Endodermal cell (in vitro differentiated cells): ENCODE measurements around the gene ANKRD44. TPM values are rescaled to one million over a fixed set of nuclear protein-coding genes. Genes with fewer than 3 reads are reported as not detected.
"Not testable (repeated sequence)": the region's sequence is repeated elsewhere in the genome, so short reads cannot be mapped to it uniquely, and the experiment has no call there.

ENCODE experiments used
- DNase-seq: peaks from one replicate; pipeline ENCODE4 v3.0.0-alpha.2; 2017
- H3K27ac ChIP-seq: 2 replicates; pipeline ENCODE4 v1.5.1; 2013; ENCODE audit warnings: mild to moderate bottlenecking, low read depth, low read length, moderate library complexity
- H3K27me3 ChIP-seq: 2 replicates; pipeline ENCODE4 v1.6.1; 2013; ENCODE audit warnings: mild to moderate bottlenecking, low read length, moderate library complexity; ENCODE audit not compliant: insufficient read depth, control insufficient read depth, poor library complexity, severe bottlenecking
- H3K36me3 ChIP-seq: 2 replicates; pipeline ENCODE4 v1.7.0; 2013; ENCODE audit warnings: mild to moderate bottlenecking, low read length, moderate library complexity; ENCODE audit not compliant: control insufficient read depth, insufficient read depth
- H3K4me1 ChIP-seq: one replicate; pipeline ENCODE4 v1.7.0; 2013; ENCODE audit warnings: low read length; ENCODE audit not compliant: control insufficient read depth, insufficient read depth
- H3K4me3 ChIP-seq: 2 replicates; pipeline ENCODE4 v1.5.1; 2013; ENCODE audit warnings: mild to moderate bottlenecking, low read length, moderate library complexity
- H3K9ac ChIP-seq: 2 replicates; pipeline ENCODE4 v1.6.1; 2013; ENCODE audit warnings: mild to moderate bottlenecking, low read length, moderate library complexity; ENCODE audit not compliant: poor library complexity, severe bottlenecking; ENCODE audit errors: extremely low read depth
- H3K9me3 ChIP-seq: 2 replicates; pipeline ENCODE4 v1.6.1; 2013; ENCODE audit warnings: mild to moderate bottlenecking, low read length, moderate library complexity; ENCODE audit not compliant: control insufficient read depth
- H3K27ac Mint-ChIP-seq: 2 replicates; pipeline ENCODE4 v1.8.0; 2020; ENCODE audit warnings: mixed read lengths
- H3K27me3 Mint-ChIP-seq: 2 replicates; pipeline ENCODE4 v1.8.0; 2021; ENCODE audit warnings: mild to moderate bottlenecking, mixed read lengths; ENCODE audit not compliant: insufficient read depth
- H3K36me3 Mint-ChIP-seq: 2 replicates; pipeline ENCODE4 v1.8.0; 2020; ENCODE audit warnings: low read depth, mixed read lengths
- H3K4me1 Mint-ChIP-seq: 2 replicates; pipeline ENCODE4 v1.8.0; 2020; ENCODE audit warnings: mixed read lengths
- H3K4me3 Mint-ChIP-seq: 2 replicates; pipeline ENCODE4 v1.8.0; 2020; ENCODE audit warnings: mild to moderate bottlenecking, moderate library complexity, mixed read lengths
- H3K9me3 Mint-ChIP-seq: 2 replicates; pipeline ENCODE4 v1.8.0; 2020; ENCODE audit warnings: mild to moderate bottlenecking, mixed read lengths
- WGBS, 2 experiments: methylation state at CpG; one replicate each; pipeline versions ENCODE4 v1.1.5 to v1.1.7; 2013; ENCODE audit warnings: missing lambda C conversion rate in 2 of 2, mixed read lengths in 1 of 2; ENCODE audit not compliant: insufficient coverage in 1 of 2, insufficient read length in 1 of 2; 5-methylcytosine and 5-hydroxymethylcytosine counted together
- total RNA-seq, 2 donors: library from RNA; stranded (reverse); fragmentation: NEBNext Ultra II Directional in 1 of 2; extraction: Animal tissue kit (Norgen Biotek cat#: 25700) in 1 of 2; gene quantifications; 2 replicates in 1 of 2; 3 replicates in 1 of 2; pipeline ENCODE4 v1.2.1, GENCODE V29; 2021
- TF ChIP-seq, protein P1 (sequence below): fragments of 200-600 bp; sonication (generic); conservative IDR thresholded peaks from 2 replicates; pipeline ENCODE4 v1.5.0; 2021; ENCODE audit warnings: antibody characterized with exemption, mild to moderate bottlenecking

Gene ANKRD44
- total RNA-seq, 2 donors from 2014 or later = 6.2 to 10.6 TPM

DNA sequence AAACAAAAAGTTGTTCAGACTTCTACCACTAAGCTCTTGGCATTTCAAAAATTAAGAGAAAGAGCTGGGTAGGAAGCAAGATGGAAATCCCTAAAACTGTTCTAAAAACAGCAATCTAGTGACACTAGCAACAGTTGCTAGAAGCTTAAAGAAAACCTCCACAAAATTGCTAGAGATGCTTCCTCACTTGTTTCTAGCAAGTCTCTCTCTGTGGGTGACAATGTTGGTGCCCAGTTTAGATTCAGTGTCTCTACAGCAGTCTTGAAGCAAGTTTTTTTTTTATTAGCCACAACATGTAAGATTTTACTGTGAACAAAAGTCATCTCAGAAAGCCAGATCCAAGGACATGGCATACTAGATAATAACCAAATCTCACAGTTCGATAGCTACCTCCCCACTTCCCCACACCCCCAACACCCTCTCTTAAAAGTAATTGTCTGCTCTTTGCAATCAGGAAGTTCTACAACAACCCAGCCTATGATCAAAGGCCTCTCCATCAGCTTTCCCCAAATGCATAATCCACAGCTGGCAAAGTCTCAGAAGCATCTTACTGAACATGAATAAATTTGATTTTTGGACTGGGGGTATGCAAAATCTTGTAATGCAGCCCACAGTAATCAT lies 70.0 kb downstream of the ANKRD44 start:
- no peaks in the 10 kb centered on the region for H3K9me3 ChIP-seq
- no peak overlapping the region for H3K27ac Mint-ChIP-seq
- H3K9ac ChIP-seq = no peak overlapping the region
- no peak overlapping the region for H3K27ac ChIP-seq
- no peak overlapping the region for H3K4me3 Mint-ChIP-seq
- H3K4me1 Mint-ChIP-seq = no peaks in the 10 kb centered on the region
- H3K27me3 Mint-ChIP-seq = no peaks in the 10 kb centered on the region
- no peak for DNase-seq
- 88 to 100% methylated on average over 1 of the region's 1 CpG for WGBS, 2 experiments
- no peaks in the 10 kb centered on the region for H3K27me3 ChIP-seq
- no peaks in the 10 kb centered on the region for H3K9me3 Mint-ChIP-seq
- no peak overlapping the region for H3K4me3 ChIP-seq
- no peaks in the 10 kb centered on the region for H3K4me1 ChIP-seq
- TF ChIP-seq, protein P1, sequence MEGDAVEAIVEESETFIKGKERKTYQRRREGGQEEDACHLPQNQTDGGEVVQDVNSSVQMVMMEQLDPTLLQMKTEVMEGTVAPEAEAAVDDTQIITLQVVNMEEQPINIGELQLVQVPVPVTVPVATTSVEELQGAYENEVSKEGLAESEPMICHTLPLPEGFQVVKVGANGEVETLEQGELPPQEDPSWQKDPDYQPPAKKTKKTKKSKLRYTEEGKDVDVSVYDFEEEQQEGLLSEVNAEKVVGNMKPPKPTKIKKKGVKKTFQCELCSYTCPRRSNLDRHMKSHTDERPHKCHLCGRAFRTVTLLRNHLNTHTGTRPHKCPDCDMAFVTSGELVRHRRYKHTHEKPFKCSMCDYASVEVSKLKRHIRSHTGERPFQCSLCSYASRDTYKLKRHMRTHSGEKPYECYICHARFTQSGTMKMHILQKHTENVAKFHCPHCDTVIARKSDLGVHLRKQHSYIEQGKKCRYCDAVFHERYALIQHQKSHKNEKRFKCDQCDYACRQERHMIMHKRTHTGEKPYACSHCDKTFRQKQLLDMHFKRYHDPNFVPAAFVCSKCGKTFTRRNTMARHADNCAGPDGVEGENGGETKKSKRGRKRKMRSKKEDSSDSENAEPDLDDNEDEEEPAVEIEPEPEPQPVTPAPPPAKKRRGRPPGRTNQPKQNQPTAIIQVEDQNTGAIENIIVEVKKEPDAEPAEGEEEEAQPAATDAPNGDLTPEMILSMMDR = no peak
- H3K36me3 Mint-ChIP-seq = no peaks in the 10 kb centered on the region
- no peaks in the 10 kb centered on the region for H3K36me3 ChIP-seq

DNA sequence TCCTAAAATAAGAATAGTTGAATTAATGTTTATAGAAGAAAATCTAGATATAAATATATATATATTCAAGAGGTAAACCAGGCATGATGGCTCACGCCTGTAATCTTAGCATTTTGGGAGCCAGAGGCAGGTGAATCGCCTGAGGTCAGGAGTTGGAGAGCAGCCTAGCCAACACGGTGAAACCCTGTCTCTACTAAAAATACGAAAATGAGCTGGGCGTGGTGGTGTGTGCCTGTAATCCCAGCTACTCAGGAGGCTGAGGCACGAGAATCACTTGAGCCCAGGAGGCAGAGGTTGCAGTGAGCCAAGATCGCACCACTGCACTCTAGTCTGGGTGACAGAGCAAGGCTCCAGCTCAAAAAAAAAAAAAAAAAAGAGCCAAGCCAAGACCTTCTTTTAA lies 70.6 kb downstream of the ANKRD44 start:
- not testable (repeated sequence) for H3K27me3 ChIP-seq, H3K27me3 Mint-ChIP-seq, H3K27ac Mint-ChIP-seq, H3K36me3 Mint-ChIP-seq, H3K9me3 Mint-ChIP-seq, H3K9me3 ChIP-seq, DNase-seq, H3K27ac ChIP-seq, H3K9ac ChIP-seq, H3K4me1 Mint-ChIP-seq, H3K4me3 ChIP-seq, H3K36me3 ChIP-seq, H3K4me3 Mint-ChIP-seq, H3K4me1 ChIP-seq
- 95 to 98% methylated on average over 6 to 7 of the region's 7 CpGs for WGBS, 2 experiments

GRCh38 chr2:197239434-197239833 lies 71.1 kb downstream of the ANKRD44 start:
- H3K9me3 Mint-ChIP-seq = no peaks in the 10 kb centered on the region
- WGBS, 2 experiments = 100% methylated on average over 1 to 2 of the region's 2 CpGs
- no peak overlapping the region for H3K4me3 ChIP-seq

More at GRCh38 chr2:197239434-197239833, 71.1 kb downstream of the ANKRD44 start:
- peaks cover 2% of the 10 kb centered on the region for H3K4me1 ChIP-seq
- H3K36me3 ChIP-seq = no peaks in the 10 kb centered on the region
- H3K27ac ChIP-seq = no peak overlapping the region
- DNase-seq = no peak
- TF ChIP-seq, protein P1 = no peak
- H3K27me3 Mint-ChIP-seq = no peaks in the 10 kb centered on the region
- no peak overlapping the region for H3K27ac Mint-ChIP-seq
- H3K4me3 Mint-ChIP-seq = no peak overlapping the region
- H3K36me3 Mint-ChIP-seq = no peaks in the 10 kb centered on the region
- no peaks in the 10 kb centered on the region for H3K27me3 ChIP-seq
- no peak overlapping the region for H3K9ac ChIP-seq
- H3K9me3 ChIP-seq = no peaks in the 10 kb centered on the region
- peaks cover 7% of the 10 kb centered on the region for H3K4me1 Mint-ChIP-seq
